Measurements from ENCODE around the gene REEP2. TPM values are rescaled to one million over a fixed set of nuclear protein-coding genes. Genes with fewer than 3 reads are reported as not detected.

The REEP2 gene
- total RNA-seq, 2 experiments from 2014 or later: 3.9 to 5.1 TPM

- Histone ChIP-seq H3K4me2 (ENCODE audit: low read length) (peak overlapping the region; percentile 91), H3K9me2 (ENCODE audit: insufficient read depth, low read length) (no peaks in the 10 kb centered on the region), H2AFZ (ENCODE audit: low read length) (peak overlapping the region; percentile 93; the same call in 1 of the 2 replicates), H3K79me2 (ENCODE audit: insufficient read depth, low read depth, low read length) (no peaks in the 10 kb centered on the region), H3K36me3 (ENCODE audit: insufficient read depth, low read length) (no peaks in the 10 kb centered on the region), H3K9me3 (ENCODE audit: low read length) (no peaks in the 10 kb centered on the region), H3K4me1 (ENCODE audit: insufficient read depth, low read length, poor library complexity, severe bottlenecking) (peaks cover 38% of the 10 kb centered on the region), H3K4me3 (ENCODE audit: low read depth, low read length, poor library complexity, severe bottlenecking) (peak overlapping the region; percentile 74), H3K27ac (ENCODE audit: low read depth, low read length, poor library complexity, severe bottlenecking) (peak overlapping the region; percentile 48), H4K20me1 (ENCODE audit: insufficient read depth, low read length) (no peaks in the 10 kb centered on the region)
- no peak for DNase-seq (ENCODE audit: low spot score)
- no TSS peak for BruUV-seq (replicated peaks)
- ChIA-PET CTCF (ENCODE audit: unreplicated experiment) (interaction anchor here (0.6 kb wide), 1 partner anchor 9 kb away, joined by 3 read pairs; no protein-coding TSS in a partner anchor), POLR2A (no interaction called here)
- no peak for TF ChIP-seq CTCF (conservative IDR thresholded peaks at IDR 0.05; ENCODE audit: low read length)
- TF ChIP-seq EZH2phosphoT487 (IDR thresholded peaks at IDR 0.05; ENCODE audit: borderline replicate concordance, low read depth, low read length): no peak
- intact Hi-C loops (cut with micrococcal nuclease; ENCODE audit: unreplicated experiment): loop anchor here (1.0 kb wide), 3 partner anchors 29 to 80 kb away; partner anchors contain the start of gene ETF1
These were observed 24.7 kb downstream of the REEP2 start for GRCh38 chr5:138463419-138464007.

DNA sequence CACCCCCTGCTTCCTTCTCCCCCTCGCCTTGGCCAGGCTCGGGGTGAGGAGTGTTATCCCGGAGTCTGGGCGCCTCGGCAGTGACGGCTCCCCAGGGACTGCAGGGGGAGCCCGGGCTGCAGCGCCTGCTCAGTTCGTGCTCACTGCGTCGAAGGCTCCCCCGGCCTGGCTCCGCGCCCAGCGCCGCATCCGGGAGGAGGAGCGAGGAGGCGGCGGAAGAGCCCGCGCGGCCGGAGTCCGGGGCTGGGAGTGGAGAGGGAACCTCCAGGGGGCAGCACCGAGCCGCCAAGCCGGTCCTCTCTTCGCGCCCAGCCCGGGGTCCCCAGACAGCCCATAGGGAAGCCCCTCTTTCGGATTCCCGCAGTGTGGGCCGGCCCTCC lies 25.1 kb downstream of the REEP2 start:
- peak overlapping the region; percentile 93 for H2AFZ ChIP-seq (ENCODE audit: low read length)
- TSS peak; percentile 73 for BruUV-seq (replicated peaks)

More for the DNA sequence above, 25.1 kb downstream of the REEP2 start:
- H3K27ac ChIP-seq (ENCODE audit: low read depth, low read length, poor library complexity, severe bottlenecking): peak overlapping the region; percentile 76
- peaks cover 34% of the 10 kb centered on the region for H3K4me1 ChIP-seq (ENCODE audit: insufficient read depth, low read length, poor library complexity, severe bottlenecking)
- H3K4me2 ChIP-seq (ENCODE audit: low read length): peak overlapping the region; percentile 91
- H4K20me1 ChIP-seq (ENCODE audit: insufficient read depth, low read length): no peaks in the 10 kb centered on the region
- no peaks in the 10 kb centered on the region for H3K9me3 ChIP-seq (ENCODE audit: low read length)
- intact Hi-C loops (cut with micrococcal nuclease; ENCODE audit: unreplicated experiment): loop anchor here (1.0 kb wide), 3 partner anchors 28 to 79 kb away; partner anchors contain the start of gene ETF1
- H3K79me2 ChIP-seq (ENCODE audit: insufficient read depth, low read depth, low read length): no peaks in the 10 kb centered on the region
- DNase-seq (ENCODE audit: low spot score): peak; percentile 95
- no peaks in the 10 kb centered on the region for H3K36me3 ChIP-seq (ENCODE audit: insufficient read depth, low read length)
- TF ChIP-seq CTCF (conservative IDR thresholded peaks at IDR 0.05; ENCODE audit: low read length) (peak; percentile 85), EZH2phosphoT487 (IDR thresholded peaks at IDR 0.05; ENCODE audit: borderline replicate concordance, low read depth, low read length) (no peak)
- ChIA-PET CTCF (ENCODE audit: unreplicated experiment) (no interaction called here), POLR2A (no interaction called here)
- peak overlapping the region; percentile 74 for H3K4me3 ChIP-seq (ENCODE audit: low read depth, low read length, poor library complexity, severe bottlenecking)
- H3K9me2 ChIP-seq (ENCODE audit: insufficient read depth, low read length): no peaks in the 10 kb centered on the region

All from OCI-LY7 (cell line).